Measurements from ENCODE around the gene WASF3.

GRCh38 chr13:26719356-26719945 is 162.0 kb downstream of the WASF3 start:
- TF ChIP-seq RAD21 (IDR thresholded peaks at IDR 0.05; ENCODE audit: low read depth) (no peak), TAF1 (IDR thresholded peaks at IDR 0.05; ENCODE audit: low read depth) (no peak), EP300 (IDR thresholded peaks at IDR 0.05; ENCODE audit: borderline replicate concordance) (no peak), NFIC (IDR thresholded peaks at IDR 0.05) (no peak), YY1 (IDR thresholded peaks at IDR 0.05; ENCODE audit: low read depth) (no peak), TEAD4 (IDR thresholded peaks at IDR 0.05) (no peak), FOXM1 (IDR thresholded peaks at IDR 0.05; ENCODE audit: borderline replicate concordance, low read depth) (no peak), MAX (IDR thresholded peaks at IDR 0.05) (no peak), REST (IDR thresholded peaks at IDR 0.05; ENCODE audit: low read depth) (no peak), ZBTB7A (IDR thresholded peaks at IDR 0.05; ENCODE audit: low read depth) (no peak)

Data from Ishikawa (cell line).